Muscle layer of duodenum (tissue), 2 donors: ENCODE results near the gene TBC1D19.
"Not testable (repeated sequence)": the region's sequence is repeated elsewhere in the genome, so short reads cannot be mapped to it uniquely, and the experiment has no call there.

Experiments used
- H3K27ac ChIP-seq: one replicate; pipeline ENCODE4 v1.7.0; 2013; ENCODE audit warnings: mild to moderate bottlenecking, low read length
- H3K27me3 ChIP-seq: one replicate; pipeline ENCODE4 v1.7.0; 2013; ENCODE audit warnings: low read depth, mild to moderate bottlenecking, control low read depth, low read length
- H3K36me3 ChIP-seq, 2 donors: one replicate each; pipeline ENCODE4 v1.7.0; 2013; ENCODE audit warnings: low read length in 2 of 2, control low read depth in 1 of 2, mild to moderate bottlenecking in 1 of 2; ENCODE audit not compliant: insufficient read depth in 2 of 2, control insufficient read depth in 1 of 2
- H3K4me1 ChIP-seq, 2 donors: one replicate each; pipeline ENCODE4 v1.7.0; 2013; ENCODE audit warnings: low read length in 2 of 2, mild to moderate bottlenecking in 2 of 2, control low read depth in 1 of 2, moderate library complexity in 1 of 2; ENCODE audit not compliant: insufficient read depth in 2 of 2, control insufficient read depth in 1 of 2
- H3K4me3 ChIP-seq, 2 donors: one replicate each; pipeline ENCODE4 v1.7.0; 2013; ENCODE audit warnings: low read length in 2 of 2, low read depth in 1 of 2, mild to moderate bottlenecking in 1 of 2
- H3K9me3 ChIP-seq, 2 donors: one replicate each; pipeline ENCODE4 v1.7.0; 2013; ENCODE audit warnings: low read length in 2 of 2, control low read depth in 1 of 2, mild to moderate bottlenecking in 1 of 2; ENCODE audit not compliant: control insufficient read depth in 1 of 2
- donor health status: healthy.

The TBC1D19 gene

DNA sequence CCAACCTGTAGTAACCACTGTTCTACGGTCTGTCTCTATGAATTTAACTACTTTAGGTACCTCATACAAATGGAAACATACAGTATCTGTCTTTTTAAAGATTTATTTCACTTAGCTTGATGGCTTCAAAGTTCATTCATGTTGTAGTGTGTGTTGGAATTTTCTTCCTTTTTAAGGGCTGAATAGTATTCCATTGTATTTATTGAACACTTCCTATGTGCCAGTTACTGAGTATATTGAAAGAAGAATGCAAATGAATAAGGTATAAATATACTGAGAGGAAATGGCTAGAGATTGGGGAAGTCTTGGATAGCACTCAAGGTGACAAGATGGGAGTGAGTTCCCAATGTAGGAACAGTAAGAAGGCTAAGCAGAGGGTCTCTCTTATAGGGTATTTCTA, 17.3 kb downstream of the TBC1D19 start:
- no peak overlapping the region for H3K27ac ChIP-seq
- H3K27me3 ChIP-seq: no peaks in the 10 kb centered on the region
- no peak overlapping the region for H3K4me3 ChIP-seq
- no peaks in the 10 kb centered on the region for H3K9me3 ChIP-seq
- no peaks in the 10 kb centered on the region for H3K4me1 ChIP-seq
- H3K36me3 ChIP-seq: no peaks in the 10 kb centered on the region

DNA sequence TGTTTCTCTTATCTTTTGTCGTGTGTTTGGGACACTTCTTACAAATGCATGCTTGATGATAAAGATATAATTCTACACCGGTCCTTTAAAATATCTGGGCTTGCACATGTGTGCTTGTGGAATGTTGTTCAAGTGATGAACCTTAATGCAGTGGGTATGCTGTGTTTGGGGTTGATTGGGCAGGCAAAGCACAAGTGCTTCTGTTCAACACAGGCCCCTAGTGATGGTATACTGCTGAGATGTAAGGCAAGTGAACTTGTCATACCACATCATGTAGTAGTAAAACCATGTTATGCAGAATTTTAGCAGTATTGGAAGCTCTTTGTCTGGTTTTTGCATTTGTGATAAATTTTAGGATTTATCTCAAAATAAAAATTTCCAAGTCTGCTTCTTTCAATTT, 23.9 kb downstream of the TBC1D19 start:
- Histone ChIP-seq H3K36me3 (no peaks in the 10 kb centered on the region), H3K4me1 (no peaks in the 10 kb centered on the region), H3K9me3 (no peaks in the 10 kb centered on the region), H3K27ac (no peak overlapping the region), H3K4me3 (no peak overlapping the region), H3K27me3 (no peaks in the 10 kb centered on the region)

DNA sequence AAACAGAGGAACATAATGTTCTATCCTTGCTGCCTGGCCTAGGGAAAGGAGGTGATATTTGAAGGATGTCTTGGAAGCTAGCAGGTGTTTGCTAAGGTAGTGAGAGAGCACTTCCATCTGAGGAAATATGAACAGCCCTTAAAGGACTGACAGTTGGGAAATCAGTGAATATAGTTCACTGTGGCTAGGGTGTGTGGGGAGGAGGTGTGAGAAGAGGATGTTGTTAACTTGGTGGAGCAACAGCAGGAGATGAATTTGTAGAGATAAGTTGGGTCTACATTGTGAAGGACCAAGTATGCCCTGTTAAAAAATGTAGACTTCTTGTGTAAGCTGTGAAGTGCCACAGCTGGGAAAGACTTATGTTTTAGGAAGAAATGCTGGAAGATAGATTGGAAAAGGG, 25.5 kb downstream of the TBC1D19 start:
- H3K4me1 ChIP-seq: no peaks in the 10 kb centered on the region
- no peaks in the 10 kb centered on the region for H3K36me3 ChIP-seq
- no peaks in the 10 kb centered on the region for H3K9me3 ChIP-seq
- H3K4me3 ChIP-seq: no peak overlapping the region
- no peaks in the 10 kb centered on the region for H3K27me3 ChIP-seq
- H3K27ac ChIP-seq: no peak overlapping the region

DNA sequence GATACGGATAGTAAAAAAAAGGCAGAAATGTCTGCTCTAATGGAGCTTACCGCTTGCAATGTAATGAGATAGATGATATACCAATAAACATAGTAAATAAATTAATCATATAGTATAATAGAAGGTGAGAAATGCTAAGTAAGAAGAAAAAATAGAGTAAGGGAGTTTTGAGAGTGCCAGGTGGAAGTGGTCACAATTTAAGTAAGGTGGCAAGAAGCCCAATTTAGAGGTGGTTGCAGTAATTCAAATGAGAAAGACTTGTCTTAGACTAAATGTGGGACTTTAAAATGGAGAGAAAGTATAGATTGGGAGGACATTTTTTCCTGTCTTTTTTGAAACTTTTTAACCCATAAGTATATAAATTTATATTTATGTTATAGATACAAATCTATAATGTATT, 26.0 kb downstream of the TBC1D19 start:
- H3K9me3 ChIP-seq: no peaks in the 10 kb centered on the region
- no peaks in the 10 kb centered on the region for H3K36me3 ChIP-seq
- H3K27me3 ChIP-seq: no peaks in the 10 kb centered on the region
- no peak overlapping the region for H3K27ac ChIP-seq
- H3K4me3 ChIP-seq: no peak overlapping the region
- no peaks in the 10 kb centered on the region for H3K4me1 ChIP-seq

DNA sequence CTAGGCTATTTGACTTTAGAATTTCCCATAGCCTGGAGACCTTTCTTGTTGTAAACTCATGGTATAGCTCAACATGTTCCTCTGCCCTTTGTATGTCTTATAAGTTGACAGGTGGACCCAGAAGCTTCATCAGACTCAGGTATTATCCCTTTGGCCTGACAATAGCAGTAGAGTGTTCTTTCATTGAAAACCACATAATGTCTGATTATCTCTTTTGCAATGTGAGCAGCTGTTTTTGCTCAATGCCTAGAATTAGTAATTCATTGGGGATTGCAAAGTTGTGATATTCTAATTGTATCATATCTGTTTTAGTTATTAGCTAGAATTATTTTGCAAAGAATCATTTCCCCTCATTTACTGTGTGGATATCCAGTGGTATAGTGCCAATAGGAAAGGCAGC, 27.5 kb downstream of the TBC1D19 start:
- H3K4me1 ChIP-seq: no peaks in the 10 kb centered on the region
- no peak overlapping the region for H3K4me3 ChIP-seq
- no peaks in the 10 kb centered on the region for H3K27me3 ChIP-seq
- H3K36me3 ChIP-seq: no peaks in the 10 kb centered on the region
- H3K9me3 ChIP-seq: no peaks in the 10 kb centered on the region
- H3K27ac ChIP-seq: no peak overlapping the region

DNA sequence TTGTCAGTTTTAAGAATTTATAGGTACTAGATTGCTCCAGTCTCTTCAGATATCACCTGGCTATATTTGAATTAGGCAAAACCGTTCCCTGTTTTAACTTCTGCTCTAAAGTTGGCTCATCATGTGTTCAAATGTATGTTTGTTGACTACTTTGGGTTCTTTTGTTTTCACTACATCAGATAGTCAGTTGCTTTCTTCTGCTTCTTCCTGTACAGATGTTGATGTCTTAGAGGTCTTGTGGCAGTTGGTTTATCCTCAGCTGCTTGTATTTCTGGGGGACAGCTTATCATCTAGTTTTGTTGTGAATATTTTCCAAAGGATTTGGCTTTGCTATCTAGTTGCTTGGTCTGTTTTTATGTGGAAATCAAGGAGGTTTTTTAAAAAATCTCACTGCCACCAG, 28.0 kb downstream of the TBC1D19 start:
- Histone ChIP-seq H3K27ac (no peak overlapping the region), H3K9me3 (no peaks in the 10 kb centered on the region), H3K27me3 (no peaks in the 10 kb centered on the region), H3K4me3 (no peak overlapping the region), H3K36me3 (no peaks in the 10 kb centered on the region), H3K4me1 (no peaks in the 10 kb centered on the region)

DNA sequence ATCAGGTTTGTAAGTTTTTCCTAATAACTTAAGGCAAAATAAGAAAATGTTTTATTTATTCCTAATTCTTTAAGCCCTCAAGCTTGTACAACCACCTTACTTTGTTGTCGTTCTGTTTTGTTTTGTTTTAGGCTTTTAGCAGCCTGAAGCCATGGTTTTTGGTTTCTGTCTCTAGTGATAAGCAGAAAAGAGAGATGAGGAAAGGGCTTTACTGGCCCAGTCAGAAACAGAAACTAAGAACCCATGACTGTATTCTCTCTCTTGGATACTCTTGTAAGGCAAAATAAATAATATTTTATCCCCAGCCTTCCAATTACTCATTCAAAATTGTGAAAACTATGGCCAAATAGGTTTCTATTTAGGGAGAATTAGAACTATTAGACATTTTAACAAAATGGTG, 29.4 kb downstream of the TBC1D19 start:
- no peak overlapping the region for H3K27ac ChIP-seq
- no peaks in the 10 kb centered on the region for H3K9me3 ChIP-seq
- no peak overlapping the region for H3K4me3 ChIP-seq
- no peaks in the 10 kb centered on the region for H3K36me3 ChIP-seq
- H3K4me1 ChIP-seq: no peaks in the 10 kb centered on the region
- no peaks in the 10 kb centered on the region for H3K27me3 ChIP-seq

DNA sequence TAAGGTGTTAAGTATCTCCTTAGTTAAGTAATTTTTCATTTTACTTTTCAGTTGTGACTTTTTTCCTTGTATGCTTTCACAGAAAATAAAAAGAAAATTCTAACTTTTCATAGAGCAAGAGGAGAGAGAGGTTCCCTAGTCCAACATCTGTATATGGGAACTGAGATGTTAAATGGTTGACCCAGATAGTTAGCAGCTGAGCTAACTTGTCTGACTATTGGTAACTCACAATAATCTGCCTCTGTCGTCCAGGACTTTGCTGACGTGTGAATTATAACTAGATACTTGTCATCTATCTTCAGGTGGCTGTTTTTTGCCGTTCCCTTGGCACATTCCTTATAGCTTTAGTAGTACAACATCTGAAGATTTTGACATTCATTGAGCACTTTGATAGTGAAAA, 29.9 kb downstream of the TBC1D19 start:
- Histone ChIP-seq H3K27ac (no peak overlapping the region), H3K4me1 (no peaks in the 10 kb centered on the region), H3K27me3 (no peaks in the 10 kb centered on the region), H3K36me3 (no peaks in the 10 kb centered on the region), H3K4me3 (no peak overlapping the region), H3K9me3 (no peaks in the 10 kb centered on the region)

DNA sequence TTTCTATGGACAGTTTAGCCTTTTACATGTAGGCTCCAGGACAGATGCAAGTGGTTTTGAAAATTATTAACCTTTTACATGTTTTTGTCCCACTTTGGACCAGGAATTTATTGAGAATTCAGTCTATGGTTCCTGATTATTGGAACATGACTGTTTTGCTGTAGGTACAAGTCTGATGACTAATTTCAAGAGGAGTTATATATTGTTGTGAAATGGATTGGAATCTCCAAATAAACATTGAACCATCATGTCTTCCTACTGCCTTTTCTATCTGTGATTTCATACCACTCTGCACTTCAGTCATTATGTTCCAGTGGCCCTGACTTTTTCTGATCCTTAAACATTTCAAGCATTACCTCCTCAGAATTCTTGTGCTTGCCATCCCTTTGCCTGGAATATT, 35.9 kb downstream of the TBC1D19 start:
- Histone ChIP-seq H3K4me1 (no peaks in the 10 kb centered on the region), H3K27ac (no peak overlapping the region), H3K36me3 (no peaks in the 10 kb centered on the region), H3K27me3 (no peaks in the 10 kb centered on the region), H3K9me3 (no peaks in the 10 kb centered on the region), H3K4me3 (no peak overlapping the region)

DNA sequence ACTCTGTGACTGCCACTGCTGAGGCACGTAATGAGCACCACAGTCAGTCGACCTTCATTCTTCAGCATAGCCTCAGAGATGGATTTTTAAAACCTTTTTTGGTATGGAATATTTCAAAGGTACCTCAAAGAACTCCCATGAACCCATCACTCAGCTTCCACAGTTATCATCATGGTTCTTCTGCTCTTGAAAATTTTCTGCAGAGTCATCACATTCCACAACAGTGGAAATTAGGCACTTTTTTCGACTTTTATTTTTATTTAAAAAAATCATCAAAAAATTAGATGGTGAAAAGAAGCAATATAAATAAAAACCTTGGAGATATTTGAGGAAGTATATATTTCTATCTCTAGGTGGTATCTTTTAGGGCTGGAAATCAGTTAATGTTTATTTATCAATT, 37.5 kb downstream of the TBC1D19 start:
- H3K9me3 ChIP-seq: no peaks in the 10 kb centered on the region
- H3K4me3 ChIP-seq: no peak overlapping the region
- H3K27me3 ChIP-seq: no peaks in the 10 kb centered on the region
- H3K4me1 ChIP-seq: no peaks in the 10 kb centered on the region
- no peak overlapping the region for H3K27ac ChIP-seq
- H3K36me3 ChIP-seq: peaks cover 0 to 3% of the 10 kb centered on the region in 2 donors

DNA sequence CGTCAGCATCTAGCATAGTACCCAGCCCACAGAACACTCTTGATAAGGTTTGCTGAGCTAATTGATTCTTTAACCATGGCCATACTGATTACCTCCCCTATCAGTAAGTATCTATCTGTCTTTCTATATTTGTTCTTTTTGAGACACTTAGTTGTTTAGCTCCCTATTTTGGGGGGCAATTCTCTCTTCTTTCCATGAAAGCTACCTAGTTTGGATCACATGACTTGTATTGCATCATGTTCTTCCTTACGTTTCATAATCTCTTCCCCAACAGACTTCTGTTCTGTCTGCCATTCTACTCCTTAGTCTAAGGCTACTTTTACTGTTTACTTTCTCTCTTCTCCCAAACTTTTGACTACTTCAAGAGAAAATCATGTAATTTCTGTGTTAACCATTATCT, 39.0 kb downstream of the TBC1D19 start:
- H3K36me3 ChIP-seq: peaks cover 0 to 4% of the 10 kb centered on the region in 2 donors
- H3K27ac ChIP-seq: no peak overlapping the region
- H3K4me3 ChIP-seq: no peak overlapping the region
- H3K9me3 ChIP-seq: no peaks in the 10 kb centered on the region
- no peaks in the 10 kb centered on the region for H3K4me1 ChIP-seq
- no peaks in the 10 kb centered on the region for H3K27me3 ChIP-seq

DNA sequence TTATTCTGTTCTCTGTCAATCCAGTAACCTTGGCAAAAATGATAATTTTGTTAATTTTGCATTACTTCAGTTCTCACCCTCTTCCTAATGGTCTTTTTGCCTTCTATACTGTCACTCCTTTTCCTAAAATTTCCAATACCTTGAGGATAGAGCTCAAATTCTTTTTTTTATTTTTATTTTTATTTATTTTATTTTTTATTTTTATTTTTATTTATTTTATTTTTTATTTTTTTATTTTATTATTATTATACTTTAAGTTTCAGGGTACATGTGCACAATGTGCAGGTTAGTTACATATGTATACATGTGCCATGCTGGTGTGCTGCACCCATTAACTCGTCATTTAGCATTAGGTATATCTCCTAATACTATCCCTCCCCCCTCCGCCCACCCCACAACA, 42.8 kb downstream of the TBC1D19 start:
- not testable (repeated sequence) for H3K36me3 ChIP-seq, H3K9me3 ChIP-seq, H3K4me1 ChIP-seq, H3K27me3 ChIP-seq, H3K4me3 ChIP-seq, H3K27ac ChIP-seq
